Kidney (tissue), 14 donors: Measurements from ENCODE around the gene PEX13. TPM values are rescaled to one million over a fixed set of nuclear protein-coding genes. Genes with fewer than 3 reads are reported as not detected.

ENCODE experiments used
- DNase-seq, 5 donors: peaks; one replicate each; pipeline ENCODE4 v3.0.0-alpha.2; 2013 to 2020
- FAIRE-seq: peaks from 2 replicates; lab custom pipeline; 2012; peaks lifted over from hg19 to GRCh38; lab: Jason Lieb, UNC
- H3K27ac ChIP-seq, 2 donors: one replicate each; pipeline ENCODE4 v1.7.0; 2013; ENCODE audit warnings: low read depth in 2 of 2, low read length in 2 of 2, inconsistent platforms in 1 of 2
- H3K27me3 ChIP-seq: one replicate; pipeline ENCODE4 v1.7.1; 2013; ENCODE audit warnings: low read length, inconsistent platforms; ENCODE audit not compliant: control insufficient read depth, insufficient read depth
- H3K36me3 ChIP-seq, 3 donors: one replicate each; pipeline versions ENCODE4 v1.7.0 to v1.7.1; 2013; ENCODE audit warnings: low read length in 3 of 3, control low read depth in 1 of 3, inconsistent platforms in 1 of 3; ENCODE audit not compliant: insufficient read depth in 3 of 3, control insufficient read depth in 2 of 3
- H3K4me1 ChIP-seq, 3 donors: one replicate each; pipeline versions ENCODE4 v1.7.0 to v1.7.1; 2013; ENCODE audit warnings: low read length in 3 of 3, inconsistent platforms in 1 of 3, low read depth in 1 of 3; ENCODE audit not compliant: control insufficient read depth in 2 of 3, insufficient read depth in 2 of 3
- H3K4me3 ChIP-seq, 3 donors: one replicate each; pipeline versions ENCODE4 v1.7.0 to v1.8.1; 2013; ENCODE audit warnings: low read length in 3 of 3, control low read depth in 1 of 3, inconsistent platforms in 1 of 3
- H3K9ac ChIP-seq, 3 donors: one replicate each; pipeline versions ENCODE4 v1.7.0 to v1.7.1; 2013; ENCODE audit warnings: low read length in 3 of 3, control low read depth in 1 of 3, inconsistent platforms in 1 of 3
- H3K9me3 ChIP-seq, 3 donors: one replicate each; pipeline versions ENCODE4 v1.7.0 to v1.7.1; 2013; ENCODE audit warnings: low read length in 3 of 3, control low read depth in 1 of 3, inconsistent platforms in 1 of 3; ENCODE audit not compliant: control insufficient read depth in 2 of 3, insufficient read depth in 1 of 3
- CTCF ChIP-seq: IDR thresholded peaks from 3 replicates; pipeline ENCODE4 v1.5.1; 2012; ENCODE audit warnings: mild to moderate bottlenecking, moderate library complexity, borderline replicate concordance; ENCODE audit not compliant: insufficient read depth; ENCODE audit errors: extremely low read depth
- intact Hi-C: fragments of 100-400 bp; cut with DNase I; formaldehyde crosslinking; loops from one replicate; pipeline ENCODE4 v1.11.1; 2022
- polyA plus RNA-seq: library from polyadenylated mRNA; stranded (reverse); fragments of 350-450 nt; fragmentation: Illumina TruSeq; extraction: RNeasy Lipid Tissue Mini Kit (QIAGEN cat#74804); gene quantifications from one replicate; pipeline ENCODE4 v1.2.3, GENCODE V29; 2014; ENCODE audit warnings: low read depth, low replicate concordance; ENCODE audit not compliant: insufficient read depth
- total RNA-seq: library from RNA; stranded (reverse); fragmentation: NEBNext Ultra II Directional; extraction: Animal tissue kit (Norgen Biotek cat#: 25700); gene quantifications from one replicate; pipeline ENCODE4 v1.2.1, GENCODE V29; 2021
- donor health status: control.
- donor health status: control.
- donor health status: control.
- donor health status: control.
- donor health status: control.
- donor health status: DM: yes; HTN: yes; CAD: no.
- donor health status: Normal renal cell carcinoma (clear cell type).

PEX13 gene
- total and polyA plus RNA-seq, 2 donors from 2014 or later, result 12.7 to 22.5 TPM

GRCh38 chr2:61017003-61017555 lies 441 bp upstream of the PEX13 start:
- H3K9me3 ChIP-seq, result no peaks in the 10 kb centered on the region
- intact Hi-C loops, result no loop called here
- H3K4me3 ChIP-seq, result peak overlapping the region; percentile 89 to 99 (median 99)
- peak overlapping the region; percentile 85 to 86 for H3K27ac ChIP-seq
- H3K9ac ChIP-seq, result peak overlapping the region; percentile 95 to 100 (median 97)
- no peak for TF ChIP-seq CTCF
- FAIRE-seq (no peak), DNase-seq (peak; percentile 82 to 96 (median 86))
- H3K36me3 ChIP-seq, result no peaks in the 10 kb centered on the region
- H3K4me1 ChIP-seq, result peaks cover 0 to 7% (median 0%) of the 10 kb centered on the region in 3 donors
- H3K27me3 ChIP-seq, result no peaks in the 10 kb centered on the region

- no peak for FAIRE-seq
- no peak for DNase-seq
- intact Hi-C loops, result no loop called here
Measured at GRCh38 chr2:61018318-61018755, 817 bp downstream of the PEX13 start.

GRCh38 chr2:61018798-61019197 lies 1.3 kb downstream of the PEX13 start:
- DNase-seq (no peak), FAIRE-seq (no peak)
- Histone ChIP-seq H3K36me3 (no peaks in the 10 kb centered on the region), H3K9ac (peak overlapping the region; percentile 95 to 100 (median 97)), H3K4me3 (peak overlapping the region; percentile 89 to 99 (median 99)), H3K27me3 (no peaks in the 10 kb centered on the region), H3K27ac (peak overlapping the region in 1 of 2 donors; percentile 85), H3K4me1 (peaks cover 0 to 7% (median 0%) of the 10 kb centered on the region in 3 donors), H3K9me3 (peaks cover 0 to 4% (median 0%) of the 10 kb centered on the region in 3 donors)
- intact Hi-C loops, result no loop called here
- TF ChIP-seq CTCF, result no peak

More at GRCh38 chr2:61018318-61018755, 817 bp downstream of the PEX13 start:
- Histone ChIP-seq H3K9me3 (peaks cover 0 to 4% (median 0%) of the 10 kb centered on the region in 3 donors), H3K4me1 (peaks cover 0 to 7% (median 0%) of the 10 kb centered on the region in 3 donors), H3K27ac (peak overlapping the region; percentile 85 to 86), H3K27me3 (no peaks in the 10 kb centered on the region), H3K4me3 (peak overlapping the region; percentile 89 to 99 (median 99)), H3K9ac (peak overlapping the region; percentile 95 to 100 (median 97)), H3K36me3 (no peaks in the 10 kb centered on the region)
- no peak for TF ChIP-seq CTCF
